Activated CD4-positive, alpha-beta T cell treated with anti-CD3 and anti-CD28 coated beads, Interleukin-2, amount 50 U/mL, for 4 hours (primary cell): ENCODE data around the gene CDH15.
A peak's percentile ranks its signal among the peaks of the same experiment; 100 is the strongest.
"Not testable (repeated sequence)": the region's sequence is repeated elsewhere in the genome, so short reads cannot be mapped to it uniquely, and the experiment has no call there.

Experiments used
- DNase-seq, 2 experiments: peaks; one replicate each; pipeline ENCODE4 v3.0.0-alpha.2; 2020

The CDH15 gene

GRCh38 chr16:89173174-89173921 is 1.8 kb downstream of the CDH15 start:
- no peak for DNase-seq

GRCh38 chr16:89174055-89174827 is 2.7 kb downstream of the CDH15 start:
- DNase-seq: no peak

GRCh38 chr16:89174877-89175276 is 3.3 kb downstream of the CDH15 start:
- DNase-seq: no peak

- DNase-seq: no peak
These were observed 4.0 kb downstream of the CDH15 start for GRCh38 chr16:89175280-89176146.

- no peak for DNase-seq
These were observed 4.7 kb downstream of the CDH15 start for GRCh38 chr16:89176147-89176690.

- no peak for DNase-seq
These were observed 5.2 kb downstream of the CDH15 start for GRCh38 chr16:89176717-89177116.

- no peak for DNase-seq
These were observed 6.0 kb downstream of the CDH15 start for GRCh38 chr16:89177501-89177900.

- no peak for DNase-seq
These were observed 7.1 kb downstream of the CDH15 start for GRCh38 chr16:89178453-89179147.

DNA sequence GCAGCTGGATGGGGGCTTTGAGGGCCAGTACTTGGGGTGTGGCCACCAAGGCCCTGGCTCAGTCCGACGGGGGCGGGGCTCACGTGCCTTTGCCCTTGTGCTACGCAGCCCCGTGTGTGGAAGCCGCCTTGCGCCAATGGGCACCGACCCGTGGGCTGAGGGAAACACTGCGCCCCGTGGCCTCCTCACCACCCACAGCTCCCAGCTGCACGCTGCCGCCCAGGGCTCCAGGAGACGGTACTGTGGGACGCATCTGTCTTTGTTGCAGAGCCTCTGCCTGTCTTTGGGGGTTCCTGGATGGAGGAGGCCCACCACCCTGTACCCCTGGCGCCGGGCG is 7.6 kb downstream of the CDH15 start:
- no peak for DNase-seq

DNA sequence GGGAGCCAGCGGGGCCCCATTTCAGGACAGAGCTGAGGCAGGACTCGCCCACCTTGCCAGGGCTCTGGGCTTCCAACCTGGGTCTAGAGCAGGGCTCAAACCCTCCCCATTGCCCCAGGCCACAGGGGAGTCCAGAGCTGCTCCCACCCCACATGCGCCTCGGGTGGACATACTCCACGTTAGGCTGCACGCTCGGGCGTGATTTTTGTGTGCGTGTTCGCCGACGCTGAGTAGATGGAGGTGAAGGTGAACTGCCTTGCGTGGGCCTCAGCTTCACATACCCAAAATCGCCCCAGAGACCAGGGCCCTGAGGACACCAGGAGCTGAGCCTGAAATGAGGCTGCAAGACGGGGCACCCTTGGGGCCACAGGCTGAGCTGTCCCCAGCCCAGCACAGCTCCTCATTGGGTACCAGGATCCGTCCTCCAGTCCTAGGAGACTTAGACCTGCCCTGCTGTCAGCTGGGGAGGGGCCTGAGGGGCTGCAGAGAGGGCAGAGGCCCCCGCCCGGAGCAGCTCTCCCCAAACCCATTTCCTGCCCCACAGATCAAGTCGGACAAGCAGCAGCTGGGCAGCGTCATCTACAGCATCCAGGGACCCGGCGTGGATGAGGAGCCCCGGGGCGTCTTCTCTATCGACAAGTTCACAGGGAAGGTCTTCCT is 8.2 kb downstream of the CDH15 start:
- DNase-seq: no peak

DNA sequence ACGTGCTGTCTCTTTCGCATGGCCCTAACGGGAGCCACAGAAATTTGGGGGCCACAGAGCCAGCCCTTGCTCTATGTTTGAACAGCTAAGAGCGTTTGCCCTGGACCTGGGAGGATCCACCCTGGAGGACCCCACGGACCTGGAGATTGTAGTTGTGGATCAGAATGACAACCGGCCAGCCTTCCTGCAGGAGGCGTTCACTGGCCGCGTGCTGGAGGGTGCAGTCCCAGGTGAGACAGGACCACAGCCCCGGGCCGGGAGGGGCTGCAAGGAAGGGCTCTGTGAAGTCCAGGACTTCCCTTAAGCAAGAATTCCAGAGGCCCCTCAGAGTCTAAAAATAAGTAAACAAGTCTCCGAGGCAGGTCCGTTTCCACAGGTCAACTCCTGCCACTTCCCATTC is 11.9 kb downstream of the CDH15 start:
- DNase-seq: no peak

DNA sequence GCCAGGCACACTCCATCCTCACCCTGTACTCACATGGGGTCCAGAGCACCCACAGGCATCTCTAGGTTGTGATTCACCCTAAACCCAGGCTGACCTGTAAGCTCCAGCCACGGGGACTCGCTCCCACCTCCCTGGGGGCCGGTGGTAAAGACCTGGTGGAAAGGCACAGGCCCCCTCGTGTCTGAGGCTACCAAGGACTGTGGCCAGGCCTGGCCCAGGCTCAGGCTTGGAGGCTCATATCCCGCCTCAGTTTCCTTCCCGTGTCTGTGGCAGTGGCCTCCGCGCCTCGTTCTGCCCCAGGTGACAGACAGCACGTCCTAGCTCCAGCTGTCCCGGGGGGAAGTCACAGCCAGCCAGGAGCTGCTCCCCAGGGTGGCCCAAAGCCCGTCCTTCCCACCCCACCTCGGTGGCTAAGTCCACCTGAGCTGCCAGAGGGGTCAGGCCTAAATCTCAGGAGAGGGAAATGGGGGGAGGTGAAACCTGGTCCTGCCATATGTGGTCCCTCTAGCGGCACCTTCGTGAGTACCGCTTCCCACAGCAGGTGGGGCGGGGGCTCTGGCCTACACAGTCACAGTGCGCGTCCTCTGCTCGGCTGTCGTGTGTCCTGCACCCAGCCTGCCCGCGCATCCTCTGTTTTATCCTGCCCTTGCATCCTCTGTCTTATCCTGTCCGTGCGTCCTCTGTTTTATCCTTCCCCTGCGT is 12.6 kb downstream of the CDH15 start:
- no peak for DNase-seq

- DNase-seq: no peak
These were observed 13.1 kb downstream of the CDH15 start for GRCh38 chr16:89184677-89184932.

GRCh38 chr16:89184933-89185794 is 13.6 kb downstream of the CDH15 start:
- DNase-seq: peak in 1 of 2 experiments; percentile 0

DNA sequence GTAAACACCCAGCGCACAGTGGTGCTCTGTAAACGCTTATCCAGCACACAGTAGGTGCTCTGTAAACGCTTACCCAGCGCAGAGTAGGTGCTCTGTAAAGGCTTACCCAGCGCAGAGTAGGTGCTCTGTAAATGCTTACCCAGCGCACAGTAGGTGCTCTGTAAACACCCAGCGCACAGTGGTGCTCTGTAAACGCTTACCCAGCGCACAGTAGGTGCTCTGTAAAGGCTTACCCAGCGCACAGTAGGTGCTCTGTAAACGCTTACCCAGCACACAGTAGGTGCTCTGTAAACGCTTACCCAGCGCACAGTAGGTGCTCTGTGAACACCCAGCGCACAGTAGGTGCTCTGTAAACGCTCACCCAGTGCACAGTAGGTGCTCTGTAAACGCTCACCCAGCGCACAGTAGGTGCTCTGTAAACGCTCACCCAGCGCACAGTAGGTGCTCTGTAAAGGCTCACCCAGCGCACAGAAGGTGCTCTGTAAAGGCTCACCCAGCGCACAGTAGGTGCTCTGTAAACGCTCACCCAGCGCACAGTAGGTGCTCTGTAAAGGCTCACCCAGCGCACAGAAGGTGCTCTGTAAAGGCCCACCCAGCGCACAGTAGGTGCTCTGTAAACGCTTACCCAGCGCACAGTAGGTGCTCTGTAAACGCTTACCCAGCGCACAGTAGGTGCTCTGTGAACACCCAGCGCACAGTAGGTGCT is 14.5 kb downstream of the CDH15 start:
- DNase-seq: not testable (repeated sequence)

- not testable (repeated sequence) for DNase-seq
These were observed 15.1 kb downstream of the CDH15 start for GRCh38 chr16:89186593-89187031.

DNA sequence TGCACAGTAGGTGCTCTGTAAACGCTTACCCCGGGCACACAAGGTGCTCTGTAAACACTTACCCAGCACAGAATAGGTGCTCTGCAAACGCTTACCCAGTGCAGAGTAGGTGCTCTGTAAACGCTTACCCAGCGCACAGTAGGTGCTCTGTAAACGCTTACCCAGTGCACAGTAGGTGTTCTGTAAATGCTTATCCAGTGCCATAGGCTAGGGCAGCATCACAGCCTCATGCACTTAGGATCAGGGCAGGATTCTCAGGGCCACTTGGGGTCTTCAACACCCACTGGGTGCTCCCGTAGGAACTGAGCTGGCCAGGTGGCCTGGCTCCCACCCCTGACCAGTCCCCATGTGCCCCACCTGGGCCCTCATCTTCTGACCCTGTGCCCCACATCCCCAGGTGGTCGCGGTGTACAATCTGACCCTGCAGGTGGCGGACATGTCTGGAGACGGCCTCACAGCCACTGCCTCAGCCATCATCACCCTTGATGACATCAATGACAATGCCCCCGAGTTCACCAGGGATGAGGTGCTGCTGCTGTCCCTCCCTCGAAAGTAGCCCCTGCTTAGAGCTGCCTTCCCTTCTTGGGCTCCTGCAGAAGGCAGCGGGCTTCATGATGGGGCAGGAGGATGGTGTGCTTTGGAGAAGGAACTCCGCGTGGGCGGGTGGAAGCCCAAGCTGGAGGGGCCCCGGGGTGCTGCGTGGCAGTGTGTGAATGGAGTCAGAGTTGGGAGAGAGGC is 15.7 kb downstream of the CDH15 start:
- DNase-seq: no peak

- no peak for DNase-seq
These were observed 16.3 kb downstream of the CDH15 start for GRCh38 chr16:89187770-89188392.
